Iris pigment epithelial cell (primary cell): ENCODE results near the gene PHF19.

Source experiments
- DNase-seq: peaks from one replicate; pipeline ENCODE4 v3.0.0-alpha.2; 2011; ENCODE audit warnings: low read depth

The PHF19 gene

DNA sequence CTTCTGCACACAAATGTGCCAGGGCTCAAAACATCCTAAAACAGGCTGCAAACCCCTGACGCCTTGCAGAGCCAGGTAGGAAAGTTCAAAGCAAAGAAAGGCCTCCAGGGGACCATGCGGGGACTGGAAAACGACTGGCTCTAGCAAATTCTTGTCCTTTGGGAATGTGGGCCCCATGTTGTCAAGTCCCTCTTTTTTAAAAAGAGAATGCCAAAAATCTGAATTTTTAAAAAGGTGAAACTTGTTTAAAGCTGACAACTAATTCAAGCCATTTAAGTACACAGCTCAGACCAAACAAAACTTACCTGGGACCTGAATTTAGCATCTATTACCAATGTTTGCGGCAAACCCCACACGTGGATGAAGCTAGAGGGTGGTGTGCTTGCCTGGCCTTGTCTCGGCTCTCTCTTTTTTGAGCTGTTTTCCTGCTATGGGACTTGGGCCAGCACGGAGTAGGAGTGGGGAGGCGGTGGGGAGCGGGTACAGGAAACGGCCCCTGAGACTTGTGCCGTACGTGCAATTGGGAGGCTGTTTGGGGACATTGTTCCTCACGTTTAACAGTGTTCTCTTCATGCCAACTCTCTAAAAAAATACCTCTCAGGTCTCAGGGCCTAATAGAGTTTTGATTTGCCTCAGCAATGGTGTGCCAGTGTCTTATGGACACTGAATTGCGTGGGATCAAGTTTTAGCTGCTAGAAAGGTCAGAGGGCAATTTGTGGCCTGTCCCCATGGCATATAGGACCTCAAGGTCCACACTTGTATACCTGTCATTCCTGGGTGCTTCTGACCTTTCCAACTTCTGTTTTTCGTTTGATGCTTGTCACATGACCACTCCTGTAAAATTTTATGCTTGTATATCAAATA, 15.1 kb upstream of the PHF19 start:
- DNase-seq = no peak

DNA sequence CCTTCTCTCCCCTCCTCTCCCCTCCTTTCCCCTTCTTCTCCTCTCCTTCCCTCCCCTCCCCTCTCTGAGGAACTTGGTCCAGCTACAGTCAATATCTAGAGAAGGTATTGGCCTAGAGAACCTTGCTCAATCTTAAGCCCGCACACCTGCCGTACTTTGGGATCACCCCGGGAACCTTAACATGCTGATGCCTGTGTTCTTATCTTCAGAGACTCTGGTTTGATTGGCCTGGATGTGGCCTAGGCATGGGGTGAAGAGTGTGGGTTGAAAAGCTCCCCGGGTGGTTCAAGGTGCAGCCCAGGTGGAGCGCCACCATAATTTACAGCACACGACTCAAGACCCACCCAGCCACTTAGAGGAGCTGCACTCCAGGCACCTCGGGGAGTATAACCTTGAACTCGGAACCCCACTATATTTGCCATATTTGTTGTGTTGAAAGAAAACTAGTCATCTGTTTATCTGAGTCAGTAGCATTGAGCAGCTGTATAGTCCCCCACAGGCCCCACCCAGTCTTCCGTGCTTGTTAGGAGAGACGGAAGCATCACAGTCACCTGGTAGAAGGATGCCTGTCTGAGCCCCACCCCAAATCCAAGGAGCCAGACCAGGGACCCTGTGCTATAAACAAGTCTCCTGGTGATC, 14.4 kb upstream of the PHF19 start:
- DNase-seq = no peak

DNA sequence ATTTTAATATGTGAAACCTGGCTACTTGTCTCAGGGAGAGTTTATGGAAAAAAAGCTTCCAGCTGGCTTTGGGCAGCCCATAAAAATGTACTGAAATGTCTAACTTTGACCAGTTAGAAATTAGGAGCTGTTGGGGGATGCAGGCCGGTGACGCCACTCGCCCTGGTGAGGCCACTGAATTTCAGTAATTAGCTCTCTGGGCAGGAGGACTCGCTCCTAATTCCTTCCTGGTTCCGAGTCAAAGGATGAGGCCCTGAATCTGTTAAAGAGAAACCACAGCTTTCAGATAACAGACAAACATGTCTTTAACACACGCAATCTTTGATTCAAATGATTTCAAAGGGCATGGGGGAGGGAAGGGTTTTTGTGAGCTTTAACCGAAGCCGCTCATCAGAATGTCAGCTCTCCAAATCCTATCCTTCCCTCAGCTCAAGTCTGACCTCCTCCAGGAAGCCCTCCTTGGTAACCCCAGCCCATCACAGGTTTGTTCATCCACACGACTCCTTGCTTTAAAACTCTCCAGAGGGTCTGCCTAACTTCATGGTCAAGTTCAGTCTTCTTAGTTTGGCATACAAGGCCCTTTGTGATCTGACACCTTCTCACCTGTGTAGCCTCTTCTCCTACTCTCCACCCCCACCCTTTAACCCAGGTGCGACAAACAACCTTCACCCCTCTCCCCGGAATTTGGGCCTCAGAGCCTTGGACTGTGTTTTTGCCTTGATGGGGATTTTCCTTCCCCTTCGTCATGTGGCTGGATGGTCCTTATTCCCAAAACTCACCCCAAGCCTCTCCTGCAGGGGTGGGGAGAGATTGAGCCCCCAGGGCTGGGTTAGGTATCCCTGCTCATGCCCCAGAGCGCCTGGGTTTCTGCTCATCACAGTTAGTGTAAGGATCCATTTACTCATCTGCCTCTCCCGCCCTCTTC, 13.6 kb upstream of the PHF19 start:
- DNase-seq = no peak

DNA sequence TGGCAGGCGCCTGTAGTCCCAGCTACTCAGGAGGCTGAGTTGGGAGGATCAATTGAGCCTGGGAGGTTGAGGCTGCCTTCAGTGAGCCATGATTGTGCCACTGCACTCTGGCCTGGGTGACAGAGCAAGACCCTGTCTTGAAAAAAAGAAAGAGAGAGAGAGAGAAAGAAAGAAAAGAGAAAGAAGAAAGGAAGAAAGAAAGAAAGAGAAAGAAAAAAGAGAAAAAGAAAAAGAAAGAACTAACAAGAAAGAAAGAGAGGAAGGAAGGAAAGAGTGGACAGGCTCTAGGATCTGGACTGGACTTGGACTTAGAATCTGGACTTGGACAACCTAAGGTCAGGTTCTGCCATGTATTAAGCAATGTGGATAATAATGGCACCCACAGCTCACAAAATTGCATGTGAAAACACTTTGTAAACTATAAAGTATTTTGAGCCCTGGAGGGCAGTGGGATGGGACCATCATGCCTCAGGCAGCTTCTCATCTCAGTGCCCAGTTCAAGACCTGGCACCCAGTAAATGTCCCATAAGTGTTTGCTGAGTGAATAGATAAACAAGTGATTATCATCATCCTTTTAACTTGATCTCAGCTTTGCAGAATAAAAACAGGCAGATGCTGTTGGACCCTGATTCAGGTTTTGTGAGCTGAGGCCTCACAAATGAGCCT, 12.8 kb upstream of the PHF19 start:
- no peak for DNase-seq

DNA sequence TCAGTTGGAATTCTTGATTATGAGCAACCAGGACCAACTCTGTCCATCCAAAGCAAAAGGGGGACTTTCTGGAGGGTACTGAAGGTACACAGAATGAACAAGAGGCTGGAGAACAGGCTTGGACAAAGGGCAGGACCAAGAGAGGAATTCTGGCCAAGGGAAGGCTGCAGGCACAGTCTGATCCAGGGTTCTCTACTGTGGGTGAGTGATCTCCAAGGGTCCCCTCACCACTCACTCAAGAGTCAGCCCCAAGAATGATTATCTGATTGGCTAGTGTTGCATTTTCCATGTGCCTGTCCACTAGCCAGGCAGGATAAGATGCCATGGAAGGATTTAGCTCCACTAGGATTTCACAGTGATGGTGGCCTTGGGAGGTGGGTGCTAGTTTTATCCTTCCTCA, 11.6 kb upstream of the PHF19 start:
- no peak for DNase-seq

DNA sequence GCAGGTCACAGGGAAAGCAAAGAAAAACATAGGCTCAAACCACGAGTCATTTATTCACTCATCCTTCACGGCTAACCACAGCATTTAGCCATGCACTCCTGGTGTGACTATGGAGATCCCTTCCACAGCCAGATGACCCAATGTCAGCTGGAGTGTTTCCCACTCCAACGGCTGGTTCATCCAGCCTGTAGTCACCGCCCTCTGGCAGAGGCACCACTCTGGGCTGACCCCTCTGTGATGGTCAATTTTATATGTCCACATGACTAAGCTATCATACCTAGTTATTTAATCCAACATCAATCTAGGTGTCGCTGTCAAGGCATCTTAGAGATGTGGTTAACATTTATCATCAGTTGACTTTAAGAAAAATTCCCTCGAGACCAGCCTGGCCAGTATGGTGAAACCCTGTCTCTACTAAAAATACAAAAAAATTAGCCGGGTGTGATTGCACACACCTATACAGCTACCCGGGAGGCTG, 9.5 kb upstream of the PHF19 start:
- DNase-seq = peak; percentile 23

DNA sequence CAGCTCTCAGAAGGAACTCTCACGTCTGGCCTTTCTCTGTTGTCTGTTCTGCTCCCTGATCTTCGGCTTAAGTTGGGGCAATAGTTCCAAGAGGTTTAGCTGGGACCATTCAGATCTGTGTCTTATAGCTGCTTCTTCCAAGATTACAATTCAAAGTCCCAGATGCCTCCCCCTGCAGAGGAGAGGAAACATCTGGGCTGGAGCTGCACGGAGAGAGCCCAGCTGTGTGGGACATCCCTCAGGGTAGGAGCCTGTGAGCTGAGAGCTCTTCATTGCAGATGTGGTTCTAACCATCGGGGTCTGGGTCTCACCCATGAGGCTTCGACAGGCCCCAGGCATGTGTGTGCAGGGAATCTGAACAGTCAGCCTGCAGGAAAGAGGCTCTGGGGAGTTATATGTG, 9.0 kb upstream of the PHF19 start:
- no peak for DNase-seq

DNA sequence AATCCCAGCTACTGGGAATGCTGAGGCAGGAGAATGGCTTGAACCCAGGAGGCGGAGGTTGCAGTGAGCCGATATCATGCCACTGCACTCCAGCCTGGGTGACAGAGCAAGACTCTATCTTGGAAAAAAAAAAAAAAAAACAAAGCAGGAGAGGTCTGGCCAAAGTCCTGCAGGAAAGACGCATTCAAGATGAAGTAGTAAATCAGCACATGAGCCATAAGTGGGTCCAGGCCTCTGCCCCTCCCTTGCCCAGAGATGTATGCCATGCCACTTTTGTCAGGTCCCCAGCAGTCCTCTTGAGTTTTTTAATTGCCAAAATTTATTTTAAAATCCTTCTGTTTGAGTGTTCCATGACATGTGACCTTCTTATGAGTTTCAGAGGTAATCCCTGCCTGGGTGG, 8.5 kb upstream of the PHF19 start:
- DNase-seq = no peak

DNA sequence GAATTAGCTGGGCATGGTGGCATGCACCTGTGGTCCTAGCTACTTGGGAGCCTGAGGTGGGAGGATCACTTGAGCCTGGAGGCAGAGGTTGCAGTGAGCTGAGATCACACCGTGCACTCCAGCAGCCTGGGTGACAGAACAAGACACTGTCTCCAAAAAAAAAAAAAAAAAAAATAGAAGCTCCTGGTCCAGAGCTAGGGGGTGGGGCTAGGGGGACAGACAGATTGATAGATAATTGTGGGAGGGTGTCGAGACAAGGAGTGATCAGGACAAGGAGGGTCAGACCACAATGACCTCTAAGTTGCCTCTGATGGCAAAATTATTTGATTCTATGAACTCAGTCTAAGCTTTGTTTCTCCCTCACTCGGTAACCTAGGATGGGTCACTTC, 6.6 kb upstream of the PHF19 start:
- DNase-seq = no peak

DNA sequence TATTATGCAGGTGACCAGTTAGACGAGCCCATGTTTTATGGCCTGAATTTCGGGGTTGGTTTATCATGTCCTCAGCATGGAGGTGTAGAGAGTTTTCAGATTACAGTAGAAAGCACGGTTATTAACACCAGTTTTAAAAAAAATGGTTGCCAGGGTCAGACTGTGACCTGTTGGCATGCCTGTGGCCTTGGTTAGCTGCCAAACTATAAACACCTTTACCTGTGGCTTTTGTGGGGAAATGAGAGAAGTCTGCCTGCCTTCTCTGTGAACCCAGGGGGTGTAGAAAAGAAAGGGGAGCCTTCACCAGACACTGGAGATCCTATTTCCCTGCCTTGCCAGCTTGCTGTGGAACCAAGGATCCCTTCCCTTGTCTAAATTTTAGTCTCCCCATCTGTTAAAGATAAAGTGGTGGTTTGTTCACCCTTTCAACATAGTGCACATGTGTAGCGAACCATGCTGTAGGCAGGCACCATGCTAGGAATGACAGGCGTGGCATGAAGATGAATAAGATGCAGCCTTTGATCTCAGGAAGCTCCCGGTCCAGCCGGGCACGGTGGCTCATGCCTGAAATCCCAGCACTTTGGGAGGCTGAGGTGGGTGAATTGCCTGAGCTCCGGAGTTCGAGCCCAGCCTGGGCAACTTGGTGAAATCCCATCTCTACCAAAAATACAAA, 6.1 kb upstream of the PHF19 start:
- DNase-seq = no peak

DNA sequence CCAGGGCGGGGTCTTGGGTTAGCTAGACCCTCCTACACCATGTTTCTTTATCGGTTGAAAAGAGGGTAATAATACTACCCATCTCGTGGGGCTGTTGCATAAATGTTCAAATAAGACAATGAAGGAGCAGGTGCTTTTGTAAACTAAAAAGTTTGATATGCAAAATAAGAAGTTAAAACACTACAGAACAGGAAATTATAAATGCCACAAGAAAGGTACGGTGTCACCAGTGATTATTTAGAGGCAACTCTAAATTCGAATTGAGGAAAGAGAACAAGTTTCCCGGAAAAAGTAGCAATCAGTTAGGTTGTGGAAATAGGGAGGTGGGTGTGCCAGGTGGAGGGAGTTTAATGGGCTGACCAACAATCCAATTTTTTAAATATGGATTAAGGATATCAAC, 2.5 kb upstream of the PHF19 start:
- DNase-seq = no peak

DNA sequence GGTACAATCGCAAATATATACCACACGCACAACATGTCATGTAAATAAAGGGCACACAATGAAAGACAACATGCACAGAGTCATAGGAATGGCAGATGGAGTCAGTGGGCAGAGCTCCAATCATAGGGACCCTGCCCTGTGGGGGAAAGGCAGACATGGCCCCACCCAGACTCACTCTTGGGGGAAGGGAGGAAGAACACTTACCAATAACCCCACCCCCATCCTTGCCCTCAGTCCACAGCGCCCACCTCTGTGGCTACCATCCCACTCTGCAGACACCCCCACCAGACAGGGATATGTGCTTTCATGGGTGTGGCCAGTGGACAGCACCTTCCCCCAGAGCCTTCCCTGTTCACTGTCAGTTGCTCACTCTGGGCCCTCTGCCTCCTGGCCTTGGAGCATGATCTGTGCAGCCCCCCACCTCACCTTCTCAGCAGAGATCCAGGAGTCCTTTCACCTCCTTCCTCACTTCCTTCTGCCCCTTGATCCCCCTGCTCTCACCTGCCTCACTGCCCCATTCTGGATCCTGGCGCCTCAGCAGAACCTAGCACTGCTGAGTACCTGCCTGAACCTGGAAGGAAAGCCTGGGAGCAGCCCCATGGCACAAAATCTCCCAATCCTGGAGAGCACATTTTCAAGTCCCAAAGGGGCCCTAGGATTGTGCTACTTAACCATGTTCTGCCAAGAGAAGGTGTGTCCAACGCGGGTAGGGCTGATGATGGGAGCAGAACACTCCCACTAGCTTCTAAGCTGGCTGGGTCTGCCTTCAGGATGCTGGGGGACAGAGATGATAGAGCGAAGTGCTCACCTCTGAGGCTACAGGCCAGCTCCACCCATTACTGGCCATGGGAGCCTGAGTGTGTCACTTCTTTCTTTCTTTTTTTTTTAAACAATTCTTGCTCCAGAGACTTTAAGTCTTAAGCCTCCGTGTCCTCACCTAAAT, 1.5 kb upstream of the PHF19 start:
- no peak for DNase-seq

DNA sequence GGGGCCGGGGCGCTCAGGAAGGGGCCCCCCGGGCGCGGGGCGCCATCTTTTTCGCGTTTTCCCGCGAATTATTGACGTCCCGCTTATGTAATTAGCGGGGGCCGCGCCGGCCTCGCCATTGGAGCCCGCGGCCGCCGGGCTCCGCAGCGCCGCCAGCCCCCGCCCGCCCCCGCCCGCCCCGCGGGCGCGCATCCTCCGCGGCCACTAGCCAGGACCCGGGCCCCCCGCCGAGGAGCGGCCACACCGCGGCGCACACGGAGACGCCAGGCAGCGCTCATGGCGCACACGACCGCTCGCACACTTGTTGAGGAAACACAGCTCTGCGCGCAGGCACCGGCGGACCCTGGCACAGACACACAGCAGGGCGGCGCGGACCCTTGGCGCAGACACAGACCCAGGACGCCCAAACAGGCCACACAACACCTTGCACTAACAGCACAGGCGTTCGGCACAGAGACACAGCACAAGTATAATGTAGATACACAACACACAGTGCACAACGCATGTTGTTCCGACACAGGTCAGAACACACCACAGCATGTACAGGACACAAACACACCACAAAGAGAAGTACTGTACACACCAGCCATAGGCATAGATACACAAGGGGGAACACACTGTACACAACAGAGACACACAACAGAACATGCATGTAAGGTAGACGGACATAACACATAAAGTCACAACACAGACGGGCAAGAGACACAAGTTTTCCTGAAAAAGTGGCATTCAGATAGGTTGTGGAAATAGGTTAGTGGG, 467 bp upstream of the PHF19 start:
- DNase-seq = peak; percentile 56

DNA sequence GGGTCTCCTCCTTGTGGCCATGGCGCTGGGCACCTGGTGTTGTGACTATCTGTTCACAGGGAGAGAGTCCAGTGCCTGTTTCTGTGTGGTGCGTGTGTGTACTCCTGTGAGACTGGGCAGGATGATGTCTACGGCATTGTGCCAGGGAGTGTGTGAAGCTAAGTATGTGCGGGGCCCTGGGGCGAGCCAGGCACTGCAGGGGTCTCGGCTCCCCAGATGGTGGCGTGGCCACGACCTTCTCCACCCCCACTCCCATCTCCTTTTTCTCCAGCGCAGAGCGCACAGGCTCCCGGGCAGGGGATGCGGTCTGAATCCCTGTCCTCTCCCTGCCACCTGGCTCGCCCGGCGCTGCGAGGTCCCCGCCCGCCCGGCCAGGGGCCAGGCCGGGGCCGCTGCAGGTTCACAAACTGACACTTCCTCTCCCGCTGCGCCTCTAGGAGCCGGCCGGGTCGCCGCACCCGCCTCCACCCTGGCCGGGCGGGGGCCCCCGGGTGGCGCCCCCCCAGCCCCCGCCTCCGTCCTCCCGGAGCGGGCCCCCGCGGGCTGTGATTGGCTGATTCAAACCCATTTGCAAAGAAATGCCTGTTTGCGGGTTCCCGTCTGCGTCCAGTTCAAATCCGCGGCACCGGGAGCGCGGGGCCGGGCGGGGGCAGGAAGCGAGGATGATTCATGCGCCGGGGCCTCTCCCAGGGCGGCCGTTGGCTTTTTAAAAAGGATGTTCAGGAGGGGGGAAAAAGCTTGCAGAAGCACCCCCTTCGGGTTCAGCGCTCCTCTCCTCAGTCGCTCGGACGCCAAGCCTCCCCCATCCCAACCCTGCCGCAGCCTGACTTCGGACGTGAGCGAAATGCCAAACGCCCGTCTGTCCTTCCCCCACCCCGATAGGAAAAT, 790 bp downstream of the PHF19 start:
- DNase-seq = peak; percentile 92

DNA sequence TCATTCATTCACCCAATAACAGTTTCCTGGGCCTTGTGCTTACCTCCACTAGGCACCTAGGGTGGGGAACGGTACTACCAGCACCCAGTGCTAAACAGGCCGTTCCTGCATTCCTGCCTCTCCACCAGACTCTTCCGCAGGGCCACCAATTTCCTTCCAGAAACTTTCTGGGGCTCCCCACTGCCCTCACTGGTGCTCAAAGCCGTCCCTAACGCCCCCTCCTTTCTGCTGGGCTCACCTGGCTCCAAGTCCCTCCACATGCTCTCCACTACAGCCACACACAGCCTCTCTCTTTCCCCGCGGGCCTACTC, 1.4 kb downstream of the PHF19 start:
- DNase-seq = no peak

DNA sequence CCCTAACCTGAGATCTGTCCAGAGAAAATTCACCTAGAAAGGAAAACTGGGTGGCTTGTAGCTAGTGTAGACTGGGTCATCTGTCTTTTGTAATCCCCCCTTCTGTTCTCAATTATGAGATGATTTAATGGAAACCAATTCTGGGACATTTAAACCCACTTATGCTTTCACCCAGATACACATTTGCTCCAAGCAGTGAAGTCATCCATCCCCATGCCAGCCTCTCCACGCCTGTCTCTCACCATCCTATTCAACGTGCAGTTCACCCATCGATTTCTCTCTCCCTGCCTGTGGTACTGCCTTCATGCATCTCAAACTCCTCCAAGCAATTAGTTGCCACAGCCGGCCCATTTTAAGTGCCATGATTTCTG, 1.8 kb downstream of the PHF19 start:
- DNase-seq = no peak

DNA sequence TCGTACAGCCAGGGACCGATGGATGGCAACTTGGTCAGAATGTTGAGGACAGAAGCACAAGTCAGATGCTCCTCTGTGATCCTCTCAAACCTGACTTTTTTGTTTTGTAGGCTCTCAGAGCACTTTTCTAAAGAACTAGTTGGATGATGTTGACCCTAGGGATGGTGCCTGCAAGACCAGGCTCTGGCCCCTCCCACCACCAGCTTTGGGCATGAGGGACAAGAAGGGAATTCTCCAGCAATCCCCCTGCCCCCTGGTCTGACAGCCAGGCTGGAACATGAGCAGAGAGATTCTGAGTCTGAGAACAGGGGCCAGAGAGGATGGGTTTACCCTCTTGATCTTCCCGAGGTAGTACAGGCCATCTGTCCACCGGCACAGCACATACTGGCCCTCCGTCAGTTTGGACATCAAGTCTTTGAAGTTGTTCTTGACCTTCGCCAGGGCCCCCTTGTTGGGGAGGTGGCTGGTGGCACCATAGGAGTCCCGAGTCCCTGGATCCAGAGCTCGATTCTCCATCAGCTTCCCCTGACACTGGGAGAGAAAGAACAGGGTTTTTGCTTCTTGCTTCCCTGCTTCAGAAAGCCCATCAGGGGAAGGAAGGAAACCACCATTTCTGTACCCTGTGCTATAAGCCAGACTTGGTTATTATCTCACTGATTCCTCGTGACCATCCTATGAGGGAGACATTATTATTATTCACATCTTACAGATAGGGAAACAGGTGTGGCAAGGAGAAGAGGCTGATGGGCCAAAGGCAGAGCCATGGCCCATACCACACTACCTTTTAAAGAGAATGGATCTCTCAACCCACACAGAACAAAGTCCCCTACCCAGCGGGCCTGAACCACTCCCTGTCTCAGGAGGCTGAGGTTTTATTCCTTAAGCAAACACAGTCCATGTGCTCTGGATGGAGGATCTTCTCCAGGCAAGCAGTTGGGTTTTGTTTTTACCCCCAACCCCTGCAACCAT, 2.5 kb downstream of the PHF19 start:
- no peak for DNase-seq

DNA sequence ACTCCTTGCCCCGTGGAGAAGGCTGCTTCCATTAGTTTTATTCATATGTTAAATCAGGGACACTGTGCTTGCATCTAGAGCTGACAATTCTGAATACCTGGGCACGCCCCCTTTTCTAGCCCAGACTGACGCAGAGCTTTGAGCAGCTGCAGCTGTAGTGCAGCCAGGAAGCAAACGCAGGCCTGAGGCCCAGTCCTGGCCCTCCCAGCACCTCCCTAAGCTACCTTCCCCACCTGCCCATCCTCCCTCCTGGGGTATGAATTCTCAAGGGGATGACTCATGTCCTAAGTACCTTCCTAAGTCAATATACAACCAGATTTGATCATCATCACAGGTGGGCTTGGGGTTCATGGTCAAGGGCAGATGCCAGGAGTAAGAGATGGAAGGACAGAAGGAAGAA, 3.5 kb downstream of the PHF19 start:
- no peak for DNase-seq
